Osteoblast (primary cell): ENCODE data around the gene VAMP7. TPM values are rescaled to one million over a fixed set of nuclear protein-coding genes. Genes with fewer than 3 reads are reported as not detected.

Source experiments
- DNase-seq: peaks from one replicate; pipeline ENCODE4 v3.0.0; 2011; ENCODE audit warnings: low spot score, mixed read lengths; ENCODE audit not compliant: insufficient read length; ENCODE audit errors: missing footprints
- H2AFZ ChIP-seq: 2 replicates; pipeline ENCODE4 v1.6.0; 2011; ENCODE audit warnings: mild to moderate bottlenecking, low read length
- H3K27ac ChIP-seq: 2 replicates; pipeline ENCODE4 v1.5.1; 2011; ENCODE audit warnings: mild to moderate bottlenecking, low read depth, low read length, moderate library complexity
- H3K27me3 ChIP-seq: 2 replicates; pipeline ENCODE4 v1.6.0; 2012; ENCODE audit warnings: mild to moderate bottlenecking, control low read depth, inconsistent platforms, low read length, moderate library complexity; ENCODE audit not compliant: insufficient read depth
- H3K36me3 ChIP-seq: 2 replicates; pipeline ENCODE4 v1.5.1; 2011; ENCODE audit warnings: mild to moderate bottlenecking, low read length, control low read depth, moderate library complexity; ENCODE audit not compliant: insufficient read depth
- H3K4me1 ChIP-seq: 2 replicates; pipeline ENCODE4 v1.5.1; 2011; ENCODE audit warnings: mild to moderate bottlenecking, low read length, control low read depth, moderate library complexity; ENCODE audit not compliant: insufficient read depth
- H3K4me2 ChIP-seq: 2 replicates; pipeline ENCODE4 v1.6.0; 2011; ENCODE audit warnings: mild to moderate bottlenecking, low read length; ENCODE audit not compliant: insufficient read depth
- H3K4me3 ChIP-seq: fragments of 200-600 bp; sonication (generic); 3 replicates; pipeline ENCODE4 v1.5.1; 2012; ENCODE audit warnings: mild to moderate bottlenecking, low read length, inconsistent platforms; ENCODE audit not compliant: insufficient read depth
- H3K79me2 ChIP-seq: 2 replicates; pipeline ENCODE4 v1.6.0; 2012; ENCODE audit warnings: mild to moderate bottlenecking, low read length, control low read depth, inconsistent platforms; ENCODE audit not compliant: insufficient read depth
- H3K9me3 ChIP-seq: 2 replicates; pipeline ENCODE4 v1.5.1; 2011; ENCODE audit warnings: low read depth, low read length, control low read depth
- H4K20me1 ChIP-seq: 2 replicates; pipeline ENCODE4 v1.6.0; 2012; ENCODE audit warnings: mild to moderate bottlenecking, low read length, control low read depth; ENCODE audit not compliant: insufficient read depth
- CTCF ChIP-seq: IDR thresholded peaks from 2 replicates; pipeline ENCODE4 v1.5.1; 2011; ENCODE audit warnings: mild to moderate bottlenecking, low read depth, low read length, moderate library complexity; ENCODE audit errors: extremely low read depth
- total RNA-seq: library from RNA; depleted of rRNA; stranded (reverse); fragments of >200 nt; gene quantifications from 2 replicates; pipeline ENCODE4 v1.2.3, GENCODE V29; 2012

VAMP7 gene
- total RNA-seq, 1 donor: 49.9 TPM

- Histone ChIP-seq H3K4me3 (no peak overlapping the region), H3K36me3 (no peaks in the 10 kb centered on the region), H3K27ac (no peak overlapping the region), H3K9me3 (no peaks in the 10 kb centered on the region), H4K20me1 (no peaks in the 10 kb centered on the region), H3K4me1 (peaks cover 6% of the 10 kb centered on the region), H3K79me2 (peaks cover 11% of the 10 kb centered on the region), H2AFZ (no peak overlapping the region), H3K4me2 (no peak overlapping the region), H3K27me3 (peaks cover 2% of the 10 kb centered on the region)
- no peak for TF ChIP-seq CTCF
- no peak for DNase-seq
Measured at GRCh38 chrX:155877288-155877687, 3.9 kb upstream of the VAMP7 start.

- Histone ChIP-seq H3K9me3 (no peaks in the 10 kb centered on the region), H3K27me3 (no peaks in the 10 kb centered on the region), H3K79me2 (peaks cover 38% of the 10 kb centered on the region), H3K4me3 (peak overlapping the region; percentile 81), H3K4me1 (peaks cover 7% of the 10 kb centered on the region), H2AFZ (peak overlapping the region; percentile 92), H3K4me2 (peak overlapping the region; percentile 73), H3K27ac (peak overlapping the region; percentile 54), H3K36me3 (no peaks in the 10 kb centered on the region), H4K20me1 (no peaks in the 10 kb centered on the region)
- DNase-seq: no peak
- no peak for TF ChIP-seq CTCF
Measured at GRCh38 chrX:155880586-155881157, 473 bp upstream of the VAMP7 start.

GRCh38 chrX:155886409-155886808, 5.3 kb downstream of the VAMP7 start:
- TF ChIP-seq CTCF: no peak
- peaks cover 11% of the 10 kb centered on the region for H3K4me1 ChIP-seq
- DNase-seq: no peak
- H3K4me3 ChIP-seq: no peak overlapping the region
- no peaks in the 10 kb centered on the region for H3K27me3 ChIP-seq
- peaks cover 49% of the 10 kb centered on the region for H3K79me2 ChIP-seq
- H3K9me3 ChIP-seq: no peaks in the 10 kb centered on the region
- H4K20me1 ChIP-seq: no peaks in the 10 kb centered on the region
- H3K27ac ChIP-seq: no peak overlapping the region
- H3K4me2 ChIP-seq: no peak overlapping the region
- no peak overlapping the region for H2AFZ ChIP-seq
- H3K36me3 ChIP-seq: no peaks in the 10 kb centered on the region

- Histone ChIP-seq H3K27me3 (no peaks in the 10 kb centered on the region), H3K9me3 (no peaks in the 10 kb centered on the region), H3K36me3 (no peaks in the 10 kb centered on the region), H3K27ac (peak overlapping the region; percentile 24), H2AFZ (no peak overlapping the region), H3K79me2 (peaks cover 32% of the 10 kb centered on the region), H3K4me2 (no peak overlapping the region), H3K4me3 (no peak overlapping the region), H3K4me1 (peaks cover 4% of the 10 kb centered on the region), H4K20me1 (no peaks in the 10 kb centered on the region)
- DNase-seq: no peak
- no peak for TF ChIP-seq CTCF
Measured at GRCh38 chrX:155888139-155888538, 7.0 kb downstream of the VAMP7 start.
